Testis (tissue), 2 donors: ENCODE measurements around the gene RBM41.

Source experiments
- CTCF ChIP-seq, 3 experiments: fragments of 450-650 bp in 2 of 3; fragments of 200-600 bp in 1 of 3; sonication (generic) in 1 of 3; IDR thresholded peaks; one replicate each; pipeline ENCODE4 v1.5.1; 2016 to 2019; ENCODE audit warnings: antibody characterized with exemption in 3 of 3, mild to moderate bottlenecking in 2 of 3, moderate library complexity in 1 of 3
- POLR2A ChIP-seq: fragments of 450-650 bp; IDR thresholded peaks from one replicate; pipeline ENCODE4 v1.6.1; 2017; ENCODE audit warnings: antibody characterized with exemption, mild to moderate bottlenecking, moderate library complexity

- TF ChIP-seq CTCF (IDR thresholded peaks at IDR 0.05) (no peak), POLR2A (no peak)
These were observed 71.0 kb downstream of the RBM41 start for GRCh38 chrX:107047622-107048021.
